Gastroesophageal sphincter (tissue), 4 donors: ENCODE measurements around the gene SLC24A3. TPM values are rescaled to one million over a fixed set of nuclear protein-coding genes. Genes with fewer than 3 reads are reported as not detected.

ENCODE experiments used
- ATAC-seq: fragments of 150-250 bp; one replicate; pipeline ENCODE4 v1.9.1; 2016; ENCODE audit warnings: mild to moderate bottlenecking, moderate library complexity
- H3K27ac ChIP-seq, 4 donors: fragments of 200-600 bp; sonication (generic) in 3 of 4; 1 replicate in 3 of 4; 2 replicates in 1 of 4; pipeline ENCODE4 v1.5.1; 2016 to 2019
- H3K27me3 ChIP-seq: fragments of 200-600 bp; sonication (generic); one replicate; pipeline ENCODE4 v1.5.1; 2019
- H3K36me3 ChIP-seq, 2 donors: fragments of 200-600 bp; sonication (generic); one replicate each; pipeline ENCODE4 v1.5.1; 2019; ENCODE audit warnings: control low read depth in 1 of 2
- H3K4me1 ChIP-seq, 3 donors: fragments of 200-600 bp; sonication (generic); 1 replicate in 2 of 3; 2 replicates in 1 of 3; pipeline ENCODE4 v1.5.1; 2016 to 2019; ENCODE audit warnings: control low read depth in 2 of 3
- H3K4me3 ChIP-seq, 2 donors: fragments of 200-600 bp; sonication (generic); one replicate each; pipeline ENCODE4 v1.5.1; 2019; ENCODE audit warnings: mild to moderate bottlenecking in 1 of 2, moderate library complexity in 1 of 2
- H3K9me3 ChIP-seq, 3 donors: fragments of 200-600 bp; sonication (generic); one replicate each; pipeline ENCODE4 v1.5.1; 2017 to 2019; ENCODE audit warnings: control low read depth in 2 of 3
- CTCF ChIP-seq, 4 experiments: fragments of 200-600 bp in 2 of 4; fragments of 450-650 bp in 2 of 4; sonication (generic) in 1 of 4; IDR thresholded peaks; one replicate each; pipeline ENCODE4 v1.5.1; 2017 to 2019; ENCODE audit warnings: antibody characterized with exemption in 4 of 4, mild to moderate bottlenecking in 2 of 4, moderate library complexity in 2 of 4
- EP300 ChIP-seq: sonication (generic); formaldehyde crosslinking; IDR thresholded peaks from one replicate; pipeline ENCODE4 v1.6.1; 2017; ENCODE audit warnings: antibody characterized with exemption, mild to moderate bottlenecking
- POLR2A ChIP-seq, 2 donors: fragments of 450-650 bp; IDR thresholded peaks; one replicate each; pipeline ENCODE4 v1.6.1; 2017; ENCODE audit warnings: antibody characterized with exemption in 2 of 2, mild to moderate bottlenecking in 2 of 2, moderate library complexity in 1 of 2
- POLR2AphosphoS5 ChIP-seq: sonication (generic); formaldehyde crosslinking; IDR thresholded peaks from one replicate; pipeline ENCODE4 v1.6.1; 2017; ENCODE audit warnings: antibody characterized with exemption
- WGBS, 2 donors: methylation state at CpG; one replicate each; pipeline ENCODE4 v1.1.5; 2018; ENCODE audit warnings: low coverage in 1 of 2; 5-methylcytosine and 5-hydroxymethylcytosine counted together
- total RNA-seq, 4 donors: library from RNA; depleted of rRNA; stranded (reverse); fragments of >200 nt; gene quantifications; one replicate each; pipeline ENCODE4 v1.1.0, GENCODE V29; 2016

The SLC24A3 gene
- total RNA-seq: 10 to 100 TPM in 1 of 4 donors, 1 to 10 TPM in 3; 2.7 to 13.5 (median 5.5) TPM

- Histone ChIP-seq H3K9me3 (no peaks in the 10 kb centered on the region), H3K4me3 (peak within 1 kb of the TSS; percentile 44 to 65), H3K4me1 (peaks cover 0 to 42% (median 15%) of the 10 kb centered on the region in 3 donors), H3K27ac (peak within 1 kb of the TSS in 3 of 4 donors; percentile 70 to 74 (median 71)), H3K36me3 (no peaks in the 10 kb centered on the region), H3K27me3 (peaks cover 12% of the 10 kb centered on the region)
- peak; percentile 44 for ATAC-seq
- 0 to 1% methylated on average over 6 to 23 of the region's 61 CpGs for WGBS, 2 donors
- TF ChIP-seq EP300 (no peak), CTCF (IDR thresholded peaks at IDR 0.05) (no peak), POLR2AphosphoS5 (no peak), POLR2A (IDR thresholded peaks at IDR 0.05) (no peak)
Measured at GRCh38 chr20:19212469-19212815, at the start of gene SLC24A3. TSS of gene SLC24A3 (plus strand) at chr20:19212642.

GRCh38 chr20:19170148-19170547 lies 42.3 kb upstream of the SLC24A3 start:
- peaks cover 0 to 16% (median 0%) of the 10 kb centered on the region in 3 donors for H3K9me3 ChIP-seq
- H3K27me3 ChIP-seq: no peaks in the 10 kb centered on the region
- TF ChIP-seq POLR2A (IDR thresholded peaks at IDR 0.05): no peak
- TF ChIP-seq POLR2AphosphoS5: no peak
- TF ChIP-seq CTCF (IDR thresholded peaks at IDR 0.05): no peak
- TF ChIP-seq EP300: no peak
- H3K4me3 ChIP-seq: no peak overlapping the region
- H3K27ac ChIP-seq: no peak overlapping the region
- ATAC-seq: no peak
- H3K36me3 ChIP-seq: no peaks in the 10 kb centered on the region
- H3K4me1 ChIP-seq: no peaks in the 10 kb centered on the region

GRCh38 chr20:19172637-19173036 lies 39.8 kb upstream of the SLC24A3 start:
- no peaks in the 10 kb centered on the region for H3K4me1 ChIP-seq
- no peaks in the 10 kb centered on the region for H3K27me3 ChIP-seq
- H3K27ac ChIP-seq: no peak overlapping the region
- no peaks in the 10 kb centered on the region for H3K36me3 ChIP-seq
- TF ChIP-seq POLR2AphosphoS5 (no peak), EP300 (no peak), POLR2A (IDR thresholded peaks at IDR 0.05) (no peak), CTCF (IDR thresholded peaks at IDR 0.05) (no peak)
- WGBS, 2 donors: 90 to 100% methylated on average over 1 of the region's 1 CpG
- ATAC-seq: no peak
- peaks cover 0 to 1% (median 0%) of the 10 kb centered on the region in 3 donors for H3K9me3 ChIP-seq
- no peak overlapping the region for H3K4me3 ChIP-seq

- Histone ChIP-seq H3K4me1 (no peaks in the 10 kb centered on the region), H3K36me3 (no peaks in the 10 kb centered on the region), H3K27me3 (no peaks in the 10 kb centered on the region), H3K9me3 (no peaks in the 10 kb centered on the region), H3K4me3 (no peak overlapping the region), H3K27ac (no peak overlapping the region)
- TF ChIP-seq POLR2AphosphoS5 (no peak), EP300 (no peak), CTCF (IDR thresholded peaks at IDR 0.05) (no peak), POLR2A (IDR thresholded peaks at IDR 0.05) (no peak)
- no peak for ATAC-seq
- WGBS, 2 donors: 67 to 100% methylated on average over 1 of the region's 1 CpG
Measured at GRCh38 chr20:19176470-19177052, 35.9 kb upstream of the SLC24A3 start.

- Histone ChIP-seq H3K4me3 (no peak overlapping the region), H3K27me3 (no peaks in the 10 kb centered on the region), H3K9me3 (no peaks in the 10 kb centered on the region), H3K4me1 (no peaks in the 10 kb centered on the region), H3K36me3 (no peaks in the 10 kb centered on the region), H3K27ac (no peak overlapping the region)
- no peak for TF ChIP-seq POLR2AphosphoS5
- no peak for TF ChIP-seq EP300
- no peak for TF ChIP-seq CTCF (IDR thresholded peaks at IDR 0.05)
- no peak for TF ChIP-seq POLR2A (IDR thresholded peaks at IDR 0.05)
- 38 to 63% methylated on average over 2 of the region's 2 CpGs for WGBS, 2 donors
- no peak for ATAC-seq
Measured at GRCh38 chr20:19181552-19181951, 30.9 kb upstream of the SLC24A3 start.
